K562 (cell line): ENCODE measurements around the gene SLC39A9. TPM values are rescaled to one million over a fixed set of nuclear protein-coding genes. Genes with fewer than 3 reads are reported as not detected.

Experiments
- ATAC-seq: fragments of 200-7000 bp; cut with Tn5 transposase; 3 replicates; pipeline ENCODE4 v1.9.1; 2020; ENCODE audit warnings: moderate library complexity
- BruUV-seq: library from RNA; stranded (reverse); fragments of 400-500 nt; replicated peaks from 2 replicates; lab custom pipeline; 2021; lab: Mats Ljungman, UMichigan
- CTCF ChIA-PET: fragments of 300-600 bp; formaldehyde crosslinking; extraction: SDS; loops from one replicate; lab custom pipeline; 2021; ENCODE audit warnings: low intra/inter-chr PET ratio; lab: Yijun Ruan, JAX
- POLR2A ChIA-PET: fragments of 300-600, 350-650 bp; sonication (Branson Sonifier 250); formaldehyde crosslinking; extraction: SDS; loops from one replicate; lab custom pipeline; 2021; ENCODE audit warnings: antibody characterized with exemption, inconsistent platforms; lab: Yijun Ruan, JAX
- DNase-seq, 4 experiments: peaks; one replicate each; pipeline versions ENCODE4 v3.0.0 to v3.0.0-alpha.2; 2011 to 2018; ENCODE audit warnings: low spot score in 3 of 4, mixed read lengths in 3 of 4; ENCODE audit errors: extremely low read depth in 1 of 4
- FAIRE-seq: peaks from 2 replicates; lab custom pipeline; 2011; peaks lifted over from hg19 to GRCh38; lab: Jason Lieb, UNC
- H2AFZ ChIP-seq: 2 replicates; pipeline ENCODE4 v1.6.0; 2011; ENCODE audit warnings: low read depth, low read length, control low read depth, inconsistent platforms
- H3K27ac ChIP-seq: fragments of 200-600 bp; 3 replicates; pipeline ENCODE4 v1.8.0; 2011; ENCODE audit warnings: low read depth, mild to moderate bottlenecking, control low read depth, inconsistent platforms, low read length, moderate library complexity, mixed read lengths; ENCODE audit errors: extremely low read depth
- H3K27me3 ChIP-seq, 2 experiments: fragments of 300-600 bp in 1 of 2; 2 replicates in 1 of 2; 3 replicates in 1 of 2; pipeline versions ENCODE4 v1.6.0 to v1.8.0; 2011; ENCODE audit warnings: inconsistent platforms in 2 of 2, low read length in 2 of 2, mild to moderate bottlenecking in 1 of 2, mixed read lengths in 1 of 2, moderate library complexity in 1 of 2; ENCODE audit not compliant: control insufficient read depth in 2 of 2, insufficient read depth in 2 of 2
- H3K36me3 ChIP-seq: fragments of 300-600 bp; 3 replicates; pipeline ENCODE4 v1.8.0; 2011; ENCODE audit warnings: mild to moderate bottlenecking, low read length, inconsistent platforms; ENCODE audit not compliant: control insufficient read depth, insufficient read depth
- H3K4me1 ChIP-seq, 2 experiments: fragments of 200-600 bp in 1 of 2; replicated peaks in 1 of 2; 2 replicates in 1 of 2; 3 replicates in 1 of 2; pipeline versions ENCODE4 v1.5.1 to v1.8.0; 2011; ENCODE audit warnings: inconsistent platforms in 2 of 2, low read length in 2 of 2, mild to moderate bottlenecking in 1 of 2, mixed read lengths in 1 of 2, moderate library complexity in 1 of 2; ENCODE audit not compliant: control insufficient read depth in 2 of 2, insufficient read depth in 2 of 2
- H3K4me2 ChIP-seq: 2 replicates; pipeline ENCODE4 v1.6.1; 2011; ENCODE audit warnings: low read length, control low read depth, inconsistent platforms, mixed read lengths; ENCODE audit not compliant: insufficient read depth
- H3K4me3 ChIP-seq: fragments of 200-600 bp; sonication (generic), shearing (Covaris generic); 2 replicates; pipeline ENCODE4 v1.5.1; 2016; ENCODE audit warnings: control low read depth, inconsistent platforms
- H3K79me2 ChIP-seq: fragments of 200-600 bp; 3 replicates; pipeline ENCODE4 v1.8.0; 2011; ENCODE audit warnings: low read length, inconsistent platforms; ENCODE audit not compliant: control insufficient read depth, insufficient read depth
- H3K9ac ChIP-seq, 2 experiments: 2 replicates each; pipeline versions ENCODE4 v1.6.0 to v1.6.1; 2011; ENCODE audit warnings: low read depth in 2 of 2, low read length in 2 of 2, control low read depth in 1 of 2, inconsistent platforms in 1 of 2, mild to moderate bottlenecking in 1 of 2, mixed read lengths in 1 of 2; ENCODE audit not compliant: insufficient read depth in 1 of 2
- H3K9me1 ChIP-seq: one replicate; pipeline ENCODE4 v1.6.0; 2011; ENCODE audit warnings: inconsistent platforms, mild to moderate bottlenecking, low read length, moderate library complexity; ENCODE audit not compliant: control insufficient read depth, insufficient read depth
- H3K9me3 ChIP-seq: replicated peaks from 2 replicates; pipeline ENCODE4 v1.5.1; 2011; ENCODE audit warnings: low read depth, low read length, inconsistent platforms; ENCODE audit not compliant: control insufficient read depth, insufficient read depth
- H4K20me1 ChIP-seq: replicated peaks from 2 replicates; pipeline ENCODE4 v1.6.1; 2011; ENCODE audit warnings: low read length, inconsistent platforms, mixed read lengths; ENCODE audit not compliant: control insufficient read depth, insufficient read depth
- BCOR ChIP-seq: fragments of 450-650 bp; IDR thresholded peaks from 2 replicates; pipeline ENCODE4 v1.6.1; 2016
- ELF4 ChIP-seq: fragments of 450-650 bp; formaldehyde crosslinking; IDR thresholded peaks from 2 replicates; pipeline ENCODE4 v1.4.0; 2022; ENCODE audit warnings: missing genetic modification characterization
- FOXA1 ChIP-seq: fragments of 450-650 bp; IDR thresholded peaks from 2 replicates; pipeline ENCODE4 v1.6.1; 2016; ENCODE audit warnings: mild to moderate bottlenecking, borderline replicate concordance
- GMEB1 ChIP-seq: fragments of 250-450 bp; sonication (Bioruptor Pico); IDR thresholded peaks from 2 replicates; pipeline ENCODE4 v1.4.0; 2020; ENCODE audit warnings: mild to moderate bottlenecking
- HDAC2 ChIP-seq: fragments of 450-650 bp; IDR thresholded peaks from 2 replicates; pipeline ENCODE4 v1.6.1; 2016; ENCODE audit warnings: mild to moderate bottlenecking
- HMG20B ChIP-seq: fragments of 250-450 bp; sonication (Bioruptor Pico); IDR thresholded peaks from 2 replicates; pipeline ENCODE4 v1.5.0; 2021; ENCODE audit warnings: mild to moderate bottlenecking
- MTF1 ChIP-seq: fragments of 250-450 bp; sonication (Bioruptor Pico); IDR thresholded peaks from 2 replicates; pipeline ENCODE4 v1.9.0; 2021; ENCODE audit warnings: moderate library complexity, mild to moderate bottlenecking, inconsistent platforms, borderline replicate concordance
- NEUROD1 ChIP-seq: fragments of 150-350 bp; IDR thresholded peaks from 2 replicates; pipeline ENCODE4 v1.6.1; 2014; ENCODE audit warnings: borderline replicate concordance, low read length, low read depth; ENCODE audit not compliant: partially characterized antibody
- NFE2 ChIP-seq: IDR thresholded peaks from 2 replicates; pipeline ENCODE4 v1.6.1; 2014; ENCODE audit warnings: antibody characterized with exemption, low read depth
- NKRF ChIP-seq: fragments of 450-650 bp; IDR thresholded peaks from 2 replicates; pipeline ENCODE4 v1.6.1; 2016; ENCODE audit warnings: borderline replicate concordance
- PRMT5 ChIP-seq: sonication (generic); formaldehyde crosslinking; IDR thresholded peaks from 2 replicates; pipeline ENCODE4 v1.5.0; 2020; ENCODE audit warnings: missing genetic modification reagents
- TBL1XR1 ChIP-seq, 2 experiments: IDR thresholded peaks; 2 replicates each; pipeline ENCODE4 v1.6.1; 2012; ENCODE audit warnings: improper control_type of control experiment in 2 of 2, low read length in 2 of 2, mild to moderate bottlenecking in 1 of 2
- THRA ChIP-seq: fragments of 450-650 bp; IDR thresholded peaks from 2 replicates; pipeline ENCODE4 v1.6.1; 2017; ENCODE audit warnings: mild to moderate bottlenecking, moderate library complexity
- VEZF1 ChIP-seq: fragments of 200-800 bp; sonication (Bioruptor generic); IDR thresholded peaks from 2 replicates; pipeline ENCODE4 v1.6.1; 2017; ENCODE audit warnings: missing genetic modification characterization, missing compliant biosample characterization
- ZFP36 ChIP-seq: fragments of 150-350 bp; IDR thresholded peaks from 2 replicates; pipeline ENCODE4 v1.6.1; 2018; ENCODE audit warnings: low read length, low read depth; ENCODE audit not compliant: partially characterized antibody
- ZNF12 ChIP-seq: sonication (generic); formaldehyde crosslinking; IDR thresholded peaks from 2 replicates; pipeline ENCODE4 v1.4.0; 2020; ENCODE audit warnings: mild to moderate bottlenecking, missing genetic modification reagents
- ZNF655 ChIP-seq: fragments of 250-450 bp; sonication (Bioruptor Pico); IDR thresholded peaks from 2 replicates; pipeline ENCODE4 v1.5.0; 2021
- WGBS: fragments of 100-300 bp; shearing (Covaris generic); methylation state at CpG from one replicate; pipeline ENCODE4 v1.1.6; 2016; ENCODE audit warnings: low coverage, mixed read lengths; ENCODE audit not compliant: insufficient coverage; ENCODE audit errors: missing lambda C conversion rate; 5-methylcytosine and 5-hydroxymethylcytosine counted together
- in situ Hi-C: fragments of 300-500 bp; cut with MboI; formaldehyde crosslinking; loops from 4 replicates; pipeline ENCODE4 v1.15.0; 2018; ENCODE audit warnings: inconsistent platforms, mixed read lengths
- intact Hi-C: fragments of 100-400 bp; cut with micrococcal nuclease; formaldehyde crosslinking; loops from 2 replicates; pipeline ENCODE4 v1.14.2; 2022
- polyA plus RNA-seq, 8 experiments: library from polyadenylated mRNA; depleted of rRNA in 4 of 8; stranded (reverse) in 5 of 8; unstranded in 3 of 8; fragments of >200 nt; fragmentation: Nextera tagmentation in 2 of 8; fragmentation: Illumina TruSeq in 1 of 8; extraction: Ambion mirVana in 2 of 8; extraction: Trizol in 1 of 8; gene quantifications; 2 replicates each; pipeline versions ENCODE4 v1.2.1 to v1.2.3, GENCODE V29; 2011 to 2014; ENCODE audit warnings: inconsistent platforms in 1 of 8, missing spikeins in 1 of 8
- total RNA-seq, 7 experiments: library from RNA; depleted of rRNA in 6 of 7; stranded (reverse); fragments of >200 nt in 6 of 7; fragmentation: Illumina TruSeq in 2 of 7; extraction: Trizol in 2 of 7; gene quantifications; 2 replicates each; pipeline versions ENCODE4 v1.2.1 to v1.2.3, GENCODE V29; 2011 to 2021; ENCODE audit warnings: low replicate concordance in 1 of 7

Gene SLC39A9
- total and polyA plus RNA-seq, 9 of the 15 experiments (the other 6 are each of a cell fraction or from before 2014, with no cell fraction given): 18.4 to 66.0 (median 32.5) TPM

GRCh38 chr14:69404883-69405282 lies 6.4 kb downstream of the SLC39A9 start:
- H3K4me2 ChIP-seq: no peak overlapping the region
- BruUV-seq: no TSS peak
- no peaks in the 10 kb centered on the region for H3K27me3 ChIP-seq
- H3K9ac ChIP-seq: no peak overlapping the region
- H3K36me3 ChIP-seq: peaks cover 8% of the 10 kb centered on the region; the same call in 1 of the 3 replicates
- H3K4me1 ChIP-seq: peaks cover 0 to 2% of the 10 kb centered on the region in 2 experiments; a peak in 1 of 5 replicates
- 75% methylated on average over 5 of the region's 5 CpGs for WGBS
- intact Hi-C loops (no loop called here), in situ Hi-C loops (no loop called here)
- H3K79me2 ChIP-seq: peaks cover 77% of the 10 kb centered on the region
- no peaks in the 10 kb centered on the region for H3K9me1 ChIP-seq
- H3K27ac ChIP-seq: no peak overlapping the region
- POLR2A ChIA-PET: no interaction called here
- H3K4me3 ChIP-seq: no peak overlapping the region
- H3K9me3 ChIP-seq: no peaks in the 10 kb centered on the region
- no peak for DNase-seq
- H2AFZ ChIP-seq: no peak overlapping the region
- H4K20me1 ChIP-seq: no peaks in the 10 kb centered on the region; the same call in 1 of the 2 replicates
- no peak for ATAC-seq
- no peak for FAIRE-seq
- CTCF ChIA-PET: no interaction called here
- TF ChIP-seq GMEB1 (CRISPR knock-in tag): no peak
- TF ChIP-seq NFE2: no peak
- TF ChIP-seq ZNF655 (CRISPR knock-in tag): no peak
- no peak for TF ChIP-seq PRMT5 (CRISPR knock-in tag)
- no peak for TF ChIP-seq HMG20B (CRISPR knock-in tag)
- no peak for TF ChIP-seq MTF1 (CRISPR knock-in tag)
- TF ChIP-seq ZFP36: no peak
- no peak for TF ChIP-seq ELF4 (CRISPR knock-in tag)
- TF ChIP-seq THRA: no peak
- TF ChIP-seq NEUROD1: no peak
- TF ChIP-seq VEZF1 (CRISPR knock-in tag): no peak
- TF ChIP-seq NKRF: no peak
- TF ChIP-seq HDAC2: no peak
- TF ChIP-seq FOXA1: no peak
- TF ChIP-seq BCOR: no peak
- no peak for TF ChIP-seq ZNF12
- no peak for TF ChIP-seq TBL1XR1 (IDR thresholded peaks at IDR 0.05; ENCODE audit: low read length in 2 of 2)
